ENCODE results near the gene GPR68.

GRCh38 chr14:91288876-91289275 lies 44.4 kb upstream of the GPR68 start:
- TF ChIP-seq TCF7L2 (IDR thresholded peaks at IDR 0.05; ENCODE audit: borderline replicate concordance, low read depth, low read length), result no peak
- TF ChIP-seq ZBTB26 (tag by site-specific recombination; optimal IDR thresholded peaks at IDR 0.05), result no peak
- no peak for TF ChIP-seq PBX3 (CRISPR knock-in tag; IDR thresholded peaks at IDR 0.05)
- no peak for TF ChIP-seq ZNF292 (tag by site-specific recombination; IDR thresholded peaks at IDR 0.05; ENCODE audit: borderline replicate concordance, low read depth)
- no peak for TF ChIP-seq PATZ1 (tag by site-specific recombination; IDR thresholded peaks at IDR 0.05)
- no peak for TF ChIP-seq ZSCAN30 (tag by site-specific recombination; IDR thresholded peaks at IDR 0.05)
- TF ChIP-seq ZFP41 (tag by site-specific recombination; IDR thresholded peaks at IDR 0.05; ENCODE audit: borderline replicate concordance), result no peak
- no peak for TF ChIP-seq CTCF (tag by site-specific recombination; IDR thresholded peaks at IDR 0.05)
- no peak for TF ChIP-seq ZNF138 (tag by site-specific recombination; IDR thresholded peaks at IDR 0.05; ENCODE audit: borderline replicate concordance)
- TF ChIP-seq ZNF274 (IDR thresholded peaks at IDR 0.05; ENCODE audit: low read length), result no peak
- no peak for TF ChIP-seq ZNF274 (tag by site-specific recombination; IDR thresholded peaks at IDR 0.05; ENCODE audit: borderline replicate concordance)
